Endodermal cell (in vitro differentiated cells): Measurements from ENCODE around the gene NRXN3. TPM values are rescaled to one million over a fixed set of nuclear protein-coding genes. Genes with fewer than 3 reads are reported as not detected.
A peak's percentile ranks its signal among the peaks of the same experiment; 100 is the strongest.

ENCODE experiments used
- DNase-seq: peaks from one replicate; pipeline ENCODE4 v3.0.0-alpha.2; 2017
- H3K27ac ChIP-seq: 2 replicates; pipeline ENCODE4 v1.5.1; 2013; ENCODE audit warnings: mild to moderate bottlenecking, low read depth, low read length, moderate library complexity
- H3K27me3 ChIP-seq: 2 replicates; pipeline ENCODE4 v1.6.1; 2013; ENCODE audit warnings: mild to moderate bottlenecking, low read length, moderate library complexity; ENCODE audit not compliant: insufficient read depth, control insufficient read depth, poor library complexity, severe bottlenecking
- H3K36me3 ChIP-seq: 2 replicates; pipeline ENCODE4 v1.7.0; 2013; ENCODE audit warnings: mild to moderate bottlenecking, low read length, moderate library complexity; ENCODE audit not compliant: control insufficient read depth, insufficient read depth
- H3K4me1 ChIP-seq: one replicate; pipeline ENCODE4 v1.7.0; 2013; ENCODE audit warnings: low read length; ENCODE audit not compliant: control insufficient read depth, insufficient read depth
- H3K4me3 ChIP-seq: 2 replicates; pipeline ENCODE4 v1.5.1; 2013; ENCODE audit warnings: mild to moderate bottlenecking, low read length, moderate library complexity
- H3K9ac ChIP-seq: 2 replicates; pipeline ENCODE4 v1.6.1; 2013; ENCODE audit warnings: mild to moderate bottlenecking, low read length, moderate library complexity; ENCODE audit not compliant: poor library complexity, severe bottlenecking; ENCODE audit errors: extremely low read depth
- H3K9me3 ChIP-seq: 2 replicates; pipeline ENCODE4 v1.6.1; 2013; ENCODE audit warnings: mild to moderate bottlenecking, low read length, moderate library complexity; ENCODE audit not compliant: control insufficient read depth
- H3K27ac Mint-ChIP-seq: 2 replicates; pipeline ENCODE4 v1.8.0; 2020; ENCODE audit warnings: mixed read lengths
- H3K27me3 Mint-ChIP-seq: 2 replicates; pipeline ENCODE4 v1.8.0; 2021; ENCODE audit warnings: mild to moderate bottlenecking, mixed read lengths; ENCODE audit not compliant: insufficient read depth
- H3K36me3 Mint-ChIP-seq: 2 replicates; pipeline ENCODE4 v1.8.0; 2020; ENCODE audit warnings: low read depth, mixed read lengths
- H3K4me1 Mint-ChIP-seq: 2 replicates; pipeline ENCODE4 v1.8.0; 2020; ENCODE audit warnings: mixed read lengths
- H3K4me3 Mint-ChIP-seq: 2 replicates; pipeline ENCODE4 v1.8.0; 2020; ENCODE audit warnings: mild to moderate bottlenecking, moderate library complexity, mixed read lengths
- H3K9me3 Mint-ChIP-seq: 2 replicates; pipeline ENCODE4 v1.8.0; 2020; ENCODE audit warnings: mild to moderate bottlenecking, mixed read lengths
- WGBS, 2 experiments: methylation state at CpG; one replicate each; pipeline versions ENCODE4 v1.1.5 to v1.1.7; 2013; ENCODE audit warnings: missing lambda C conversion rate in 2 of 2, mixed read lengths in 1 of 2; ENCODE audit not compliant: insufficient coverage in 1 of 2, insufficient read length in 1 of 2; 5-methylcytosine and 5-hydroxymethylcytosine counted together
- total RNA-seq, 2 donors: library from RNA; stranded (reverse); fragmentation: NEBNext Ultra II Directional in 1 of 2; extraction: Animal tissue kit (Norgen Biotek cat#: 25700) in 1 of 2; gene quantifications; 2 replicates in 1 of 2; 3 replicates in 1 of 2; pipeline ENCODE4 v1.2.1, GENCODE V29; 2021
- TF ChIP-seq, protein P1 (sequence below): fragments of 200-600 bp; sonication (generic); conservative IDR thresholded peaks from 2 replicates; pipeline ENCODE4 v1.5.0; 2021; ENCODE audit warnings: antibody characterized with exemption, mild to moderate bottlenecking

The NRXN3 gene
- total RNA-seq, 2 donors from 2014 or later, result 20.9 to 21.4 TPM

DNA sequence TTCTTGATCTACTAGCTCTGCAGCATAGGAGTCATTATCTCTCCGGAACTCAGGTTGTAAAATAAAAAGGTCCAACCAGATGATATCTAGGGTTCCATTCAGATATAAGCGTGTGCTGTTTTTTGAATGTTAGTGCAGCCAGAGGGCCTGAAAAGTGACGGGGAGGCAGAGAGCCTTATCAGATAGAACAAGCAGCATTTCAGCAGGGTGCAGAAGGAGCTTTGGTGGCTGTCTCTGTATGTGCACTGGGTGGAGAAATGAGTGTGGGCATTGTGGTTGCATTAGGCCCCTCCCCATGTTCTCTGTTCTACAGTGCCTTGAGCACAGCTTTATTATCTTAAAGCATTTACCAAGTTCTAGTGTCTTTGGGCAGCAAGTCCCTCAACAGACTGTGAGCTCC, 275.1 kb downstream of the NRXN3 start:
- Mint-ChIP-seq H3K4me3 (no peak overlapping the region), H3K9me3 (no peaks in the 10 kb centered on the region), H3K36me3 (no peaks in the 10 kb centered on the region), H3K4me1 (no peaks in the 10 kb centered on the region), H3K27ac (no peak overlapping the region), H3K27me3 (no peaks in the 10 kb centered on the region)
- Histone ChIP-seq H3K4me1 (no peaks in the 10 kb centered on the region), H3K36me3 (no peaks in the 10 kb centered on the region), H3K27me3 (no peaks in the 10 kb centered on the region), H3K9me3 (no peaks in the 10 kb centered on the region), H3K27ac (no peak overlapping the region), H3K4me3 (no peak overlapping the region), H3K9ac (no peak overlapping the region)
- 92 to 94% methylated on average over 2 to 3 of the region's 3 CpGs for WGBS, 2 experiments
- TF ChIP-seq, protein P1, sequence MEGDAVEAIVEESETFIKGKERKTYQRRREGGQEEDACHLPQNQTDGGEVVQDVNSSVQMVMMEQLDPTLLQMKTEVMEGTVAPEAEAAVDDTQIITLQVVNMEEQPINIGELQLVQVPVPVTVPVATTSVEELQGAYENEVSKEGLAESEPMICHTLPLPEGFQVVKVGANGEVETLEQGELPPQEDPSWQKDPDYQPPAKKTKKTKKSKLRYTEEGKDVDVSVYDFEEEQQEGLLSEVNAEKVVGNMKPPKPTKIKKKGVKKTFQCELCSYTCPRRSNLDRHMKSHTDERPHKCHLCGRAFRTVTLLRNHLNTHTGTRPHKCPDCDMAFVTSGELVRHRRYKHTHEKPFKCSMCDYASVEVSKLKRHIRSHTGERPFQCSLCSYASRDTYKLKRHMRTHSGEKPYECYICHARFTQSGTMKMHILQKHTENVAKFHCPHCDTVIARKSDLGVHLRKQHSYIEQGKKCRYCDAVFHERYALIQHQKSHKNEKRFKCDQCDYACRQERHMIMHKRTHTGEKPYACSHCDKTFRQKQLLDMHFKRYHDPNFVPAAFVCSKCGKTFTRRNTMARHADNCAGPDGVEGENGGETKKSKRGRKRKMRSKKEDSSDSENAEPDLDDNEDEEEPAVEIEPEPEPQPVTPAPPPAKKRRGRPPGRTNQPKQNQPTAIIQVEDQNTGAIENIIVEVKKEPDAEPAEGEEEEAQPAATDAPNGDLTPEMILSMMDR, result no peak
- DNase-seq, result no peak

DNA sequence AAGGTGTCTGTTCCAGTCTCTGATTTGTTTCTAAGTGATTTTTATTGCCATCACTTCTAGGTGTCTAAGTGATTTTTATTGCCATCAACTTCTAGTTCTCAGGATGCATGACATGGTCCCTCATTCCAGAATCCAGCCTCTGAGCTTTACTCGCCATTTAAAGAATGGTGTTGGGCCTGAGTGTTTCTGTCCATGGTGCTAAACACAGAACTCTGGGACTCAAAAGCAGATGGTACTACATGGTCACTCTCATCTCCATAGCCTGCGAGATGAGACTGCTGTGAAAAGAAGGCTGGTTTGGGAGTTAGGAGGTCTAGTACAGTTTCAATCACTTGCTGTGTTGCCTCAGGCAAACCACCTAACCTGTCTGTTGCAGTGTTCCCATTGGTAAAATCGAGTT, 276.6 kb downstream of the NRXN3 start:
- Histone ChIP-seq H3K9ac (no peak overlapping the region), H3K27me3 (no peaks in the 10 kb centered on the region), H3K4me1 (no peaks in the 10 kb centered on the region), H3K36me3 (no peaks in the 10 kb centered on the region), H3K27ac (no peak overlapping the region), H3K9me3 (no peaks in the 10 kb centered on the region), H3K4me3 (no peak overlapping the region)
- Mint-ChIP-seq H3K36me3 (no peaks in the 10 kb centered on the region), H3K4me1 (no peaks in the 10 kb centered on the region), H3K27me3 (no peaks in the 10 kb centered on the region), H3K27ac (no peak overlapping the region), H3K9me3 (no peaks in the 10 kb centered on the region), H3K4me3 (no peak overlapping the region)
- DNase-seq, result peak; percentile 75
- TF ChIP-seq, protein P1, result no peak
- 68 to 69% methylated on average over 3 of the region's 3 CpGs for WGBS, 2 experiments

DNA sequence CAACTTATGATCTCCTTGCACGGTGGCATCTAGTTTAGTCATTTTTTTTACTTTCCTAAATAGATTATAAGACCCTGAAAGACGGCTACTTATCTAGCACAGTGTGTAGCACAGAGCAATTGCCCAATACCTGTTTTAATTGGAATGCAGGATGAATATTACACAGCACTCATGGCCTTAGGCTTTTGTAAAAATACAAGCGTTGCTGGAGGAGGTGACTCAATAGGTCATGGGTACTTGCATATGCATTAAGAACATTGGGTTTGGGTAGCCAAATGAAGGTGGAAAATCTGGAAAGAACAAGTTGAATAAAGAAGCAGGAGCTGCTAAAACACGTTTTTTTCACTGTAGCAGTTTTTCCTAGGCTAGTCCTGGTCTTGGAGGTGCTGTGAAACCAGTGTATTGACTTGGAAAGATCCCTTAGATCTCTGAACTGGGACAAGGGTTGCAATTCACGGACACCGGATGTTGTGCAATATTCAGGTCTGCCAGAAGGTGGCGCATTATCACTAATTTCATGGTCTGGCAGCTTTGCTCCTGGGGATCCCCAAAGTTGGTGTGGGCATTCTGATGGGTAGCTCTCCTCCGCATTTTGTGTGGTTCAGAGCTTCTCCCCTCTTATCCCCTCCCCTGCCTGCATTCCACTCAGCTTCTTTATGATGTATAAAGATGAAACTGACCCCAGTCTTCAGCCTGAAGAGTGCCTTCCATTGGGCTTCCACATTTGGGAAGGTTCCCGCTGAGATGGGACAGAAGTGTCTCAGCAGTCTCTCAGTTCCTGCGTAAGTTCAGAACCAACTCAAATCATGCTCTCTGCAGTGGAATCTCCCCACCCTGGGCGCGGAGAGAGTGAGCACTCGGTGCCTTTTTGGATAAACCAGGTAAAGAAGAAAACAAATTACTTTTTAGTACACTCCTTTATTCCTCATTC, 278.3 kb downstream of the NRXN3 start:
- H3K4me1 ChIP-seq, result no peaks in the 10 kb centered on the region
- no peak overlapping the region for H3K4me3 ChIP-seq
- 52 to 54% methylated on average over 12 to 13 of the region's 13 CpGs for WGBS, 2 experiments
- no peak overlapping the region for H3K4me3 Mint-ChIP-seq
- H3K9me3 Mint-ChIP-seq, result no peaks in the 10 kb centered on the region
- no peaks in the 10 kb centered on the region for H3K4me1 Mint-ChIP-seq
- no peak overlapping the region for H3K9ac ChIP-seq
- peak; percentile 91 for DNase-seq
- H3K27ac ChIP-seq, result no peak overlapping the region
- H3K9me3 ChIP-seq, result no peaks in the 10 kb centered on the region
- H3K36me3 Mint-ChIP-seq, result no peaks in the 10 kb centered on the region
- no peaks in the 10 kb centered on the region for H3K36me3 ChIP-seq
- H3K27me3 Mint-ChIP-seq, result no peaks in the 10 kb centered on the region
- no peaks in the 10 kb centered on the region for H3K27me3 ChIP-seq
- no peak overlapping the region for H3K27ac Mint-ChIP-seq
- TF ChIP-seq, protein P1, result peak; percentile 88
